GM12878 (cell line): ENCODE results near the gene DAB2IP. TPM values are rescaled to one million over a fixed set of nuclear protein-coding genes. Genes with fewer than 3 reads are reported as not detected.

Source experiments
- ATAC-seq: fragments of 200-7000 bp; cut with Tn5 transposase; 3 replicates; pipeline ENCODE4 v1.9.1; 2020; ENCODE audit warnings: mild to moderate bottlenecking, moderate library complexity
- BruUV-seq: library from RNA; stranded (reverse); fragments of 400-500 nt; replicated peaks from 2 replicates; lab custom pipeline; 2021; lab: Mats Ljungman, UMichigan
- CTCF ChIA-PET: fragments of 300-600 bp; sonication (Branson Sonifier 250); formaldehyde crosslinking; extraction: SDS; loops from one replicate; lab custom pipeline; 2021; ENCODE audit warnings: inconsistent platforms; lab: Yijun Ruan, JAX
- POLR2A ChIA-PET: fragments of 350-600 bp; formaldehyde crosslinking; extraction: SDS; loops from one replicate; lab custom pipeline; 2021; ENCODE audit warnings: inconsistent platforms; lab: Charles Lee
- RAD21 ChIA-PET: fragments of 300-600 bp; sonication (Branson Sonifier 250); formaldehyde crosslinking; loops from one replicate; lab custom pipeline; 2023; ENCODE audit warnings: antibody characterized with exemption; ENCODE audit not compliant: unreplicated experiment; lab: Charles Lee
- SMC1A ChIA-PET: fragments of 300-600 bp; sonication (Branson Sonifier 250); formaldehyde crosslinking; loops from one replicate; lab custom pipeline; 2023; ENCODE audit not compliant: unreplicated experiment, uncharacterized antibody; lab: Charles Lee
- DNase-seq: peaks from one replicate; pipeline ENCODE4 v3.0.0-alpha.2; 2011; ENCODE audit warnings: low read depth, low spot score
- FAIRE-seq: peaks from 3 replicates; lab custom pipeline; 2011; peaks lifted over from hg19 to GRCh38; lab: Jason Lieb, UNC
- H2AFZ ChIP-seq: 2 replicates; pipeline ENCODE4 v1.6.0; 2011; ENCODE audit warnings: low read depth, low read length, control low read depth; ENCODE audit not compliant: control insufficient read depth
- H3K27ac ChIP-seq: 2 replicates; pipeline ENCODE4 v1.5.1; 2011; ENCODE audit warnings: control low read depth; ENCODE audit not compliant: control insufficient read depth, insufficient read depth
- H3K27me3 ChIP-seq, 2 experiments: replicated peaks in 1 of 2; 2 replicates each; pipeline versions ENCODE4 v1.6.0 to v1.6.1; 2011; ENCODE audit warnings: low read length in 1 of 2; ENCODE audit not compliant: control insufficient read depth in 2 of 2, insufficient read depth in 2 of 2
- H3K36me3 ChIP-seq, 2 experiments: 2 replicates each; pipeline ENCODE4 v1.5.1; 2011; ENCODE audit warnings: low read length in 1 of 2; ENCODE audit not compliant: control insufficient read depth in 2 of 2, insufficient read depth in 2 of 2
- H3K4me1 ChIP-seq: 2 replicates; pipeline ENCODE4 v1.6.1; 2011; ENCODE audit warnings: mild to moderate bottlenecking, low read length, moderate library complexity, mixed read lengths; ENCODE audit not compliant: control insufficient read depth, insufficient read depth
- H3K4me2 ChIP-seq: 2 replicates; pipeline ENCODE4 v1.6.0; 2011; ENCODE audit warnings: control low read depth; ENCODE audit not compliant: control insufficient read depth, insufficient read depth
- H3K4me3 ChIP-seq: fragments of 200-600 bp; sonication (generic); 2 replicates; pipeline ENCODE4 v1.5.1; 2016
- H3K79me2 ChIP-seq: 2 replicates; pipeline ENCODE4 v1.6.0; 2011; ENCODE audit warnings: low read length; ENCODE audit not compliant: control insufficient read depth, insufficient read depth
- H3K9ac ChIP-seq: 2 replicates; pipeline ENCODE4 v1.8.0; 2011; ENCODE audit warnings: low read length, control low read depth, mixed read lengths; ENCODE audit not compliant: control insufficient read depth, insufficient read depth
- H3K9me3 ChIP-seq: replicated peaks from 3 replicates; pipeline ENCODE4 v1.5.1; 2011; ENCODE audit warnings: mild to moderate bottlenecking, low read length; ENCODE audit not compliant: control insufficient read depth, insufficient read depth
- H4K20me1 ChIP-seq: 2 replicates; pipeline ENCODE4 v1.6.0; 2011; ENCODE audit not compliant: control insufficient read depth, insufficient read depth
- FOXM1 ChIP-seq: IDR thresholded peaks from 2 replicates; pipeline ENCODE4 v1.6.1; 2012; ENCODE audit warnings: low read depth, mild to moderate bottlenecking, inconsistent platforms, low read length, moderate library complexity
- HDGF ChIP-seq: fragments of 450-650 bp; IDR thresholded peaks from 2 replicates; pipeline ENCODE4 v1.6.1; 2016; ENCODE audit warnings: antibody characterized with exemption
- KDM1A ChIP-seq: fragments of 200-600 bp; sonication (generic); IDR thresholded peaks from 2 replicates; pipeline ENCODE4 v1.6.1; 2016; ENCODE audit warnings: borderline replicate concordance
- NFYA ChIP-seq: IDR thresholded peaks from 2 replicates; pipeline ENCODE4 v1.6.1; 2011; ENCODE audit warnings: low read depth, mild to moderate bottlenecking, low read length, improper control_type of control experiment, borderline replicate concordance
- NRF1 ChIP-seq: conservative IDR thresholded peaks from 2 replicates; pipeline ENCODE4 v1.6.1; 2011; ENCODE audit warnings: mild to moderate bottlenecking, low read depth, low read length, improper control_type of control experiment
- PAX8 ChIP-seq: fragments of 450-650 bp; IDR thresholded peaks from 2 replicates; pipeline ENCODE4 v1.6.1; 2017; ENCODE audit warnings: mild to moderate bottlenecking, moderate library complexity
- POLR2AphosphoS5 ChIP-seq: IDR thresholded peaks from 2 replicates; pipeline ENCODE4 v1.6.1; 2011; ENCODE audit warnings: mild to moderate bottlenecking, low read length, inconsistent platforms
- RAD51 ChIP-seq: fragments of 450-650 bp; IDR thresholded peaks from 2 replicates; pipeline ENCODE4 v1.6.1; 2016; ENCODE audit warnings: moderate library complexity, mild to moderate bottlenecking, inconsistent platforms
- RELA ChIP-seq: fragments of 450-650 bp; IDR thresholded peaks from 2 replicates; pipeline ENCODE4 v1.8.0; 2014; ENCODE audit warnings: borderline replicate concordance; ENCODE audit not compliant: partially characterized antibody
- SMAD5 ChIP-seq: IDR thresholded peaks from 2 replicates; pipeline ENCODE4 v1.6.1; 2016; ENCODE audit warnings: antibody characterized with exemption, low read depth
- STAT1 ChIP-seq: fragments of 450-650 bp; conservative IDR thresholded peaks from 2 replicates; pipeline ENCODE4 v1.6.1; 2014; ENCODE audit warnings: antibody characterized with exemption, mild to moderate bottlenecking
- WGBS: methylation state at CpG from one replicate; pipeline ENCODE4 v1.1.6; 2016; ENCODE audit warnings: low lambda C conversion rate; ENCODE audit not compliant: insufficient replicate concordance, insufficient coverage; ENCODE audit errors: missing lambda C conversion rate; 5-methylcytosine and 5-hydroxymethylcytosine counted together
- in situ Hi-C: fragments of 300-500 bp; cut with MboI; formaldehyde crosslinking; loops from 9 replicates; pipeline ENCODE4 v1.14.3; 2018; ENCODE audit warnings: mixed read lengths
- intact Hi-C: fragments of 100-400 bp; cut with micrococcal nuclease; formaldehyde crosslinking; loops from one replicate; pipeline ENCODE4 v1.14.2; 2022; ENCODE audit not compliant: unreplicated experiment
- polyA plus RNA-seq, 11 experiments: library from polyadenylated mRNA; depleted of rRNA in 4 of 11; unstranded in 6 of 11; stranded (reverse) in 5 of 11; fragments of >200 nt; fragmentation: Nextera tagmentation in 4 of 11; fragmentation: Illumina TruSeq in 1 of 11; extraction: Ambion mirVana in 4 of 11; extraction: Trizol in 1 of 11; gene quantifications; 1 replicate in 1 of 11; 2 replicates in 10 of 11; pipeline versions ENCODE4 v1.2.1 to v1.2.3, GENCODE V29; 2011 to 2016; ENCODE audit warnings: inconsistent platforms in 2 of 11, missing spikeins in 2 of 11, low read depth in 1 of 11
- total RNA-seq, 4 experiments: library from RNA; depleted of rRNA in 3 of 4; stranded (reverse); fragments of >200 nt in 3 of 4; fragmentation: Illumina TruSeq in 1 of 4; extraction: Trizol in 1 of 4; gene quantifications; 2 replicates each; pipeline versions ENCODE4 v1.2.1 to v1.2.3, GENCODE V29; 2013 to 2021

The DAB2IP gene
- total and polyA plus RNA-seq, 10 of the 15 experiments (the other 5 are each of a cell fraction or from before 2014, with no cell fraction given) = 0.03 to 0.38 (median 0.14) TPM; not detected in 6

GRCh38 chr9:121683652-121684051, 32.2 kb downstream of the DAB2IP start:
- intact Hi-C loops = loop anchor here (1.0 kb wide), 1 partner anchor 137 kb away; no protein-coding TSS in a partner anchor

More at GRCh38 chr9:121683652-121684051, 32.2 kb downstream of the DAB2IP start:
- SMC1A ChIA-PET = interaction anchor here (0.7 to 2.0 kb wide), 3 partner anchors 52 to 138 kb away, joined by 3 to 7 read pairs (median 5); no protein-coding TSS in a partner anchor
- RAD21 ChIA-PET = interaction anchor here (1.1 to 1.7 kb wide), 4 partner anchors 63 to 667 kb away, joined by 3 to 6 read pairs (median 4); no protein-coding TSS in a partner anchor
- Histone ChIP-seq H2AFZ (no peak overlapping the region), H3K36me3 (no peaks in the 10 kb centered on the region), H3K4me2 (no peak overlapping the region), H3K4me3 (no peak overlapping the region), H3K4me1 (no peaks in the 10 kb centered on the region), H4K20me1 (0 out of 2 replicates have a peak, but pooled peaks cover 4% of the 10 kb centered on the region), H3K27ac (no peak overlapping the region), H3K9ac (no peak overlapping the region), H3K79me2 (no peaks in the 10 kb centered on the region), H3K9me3 (no peaks in the 10 kb centered on the region), H3K27me3 (no peaks in the 10 kb centered on the region; a peak in 1 of 4 replicates)
- 0% methylated on average over 1 of the region's 1 CpG for WGBS
- TF ChIP-seq POLR2AphosphoS5 (no peak), RAD51 (no peak), NRF1 (no peak), NFYA (no peak), KDM1A (no peak), PAX8 (no peak), STAT1 (no peak), RELA (no peak), HDGF (no peak), SMAD5 (no peak), FOXM1 (no peak)
- no TSS peak for BruUV-seq
- ATAC-seq (no peak), FAIRE-seq (no peak), DNase-seq (no peak)
- CTCF ChIA-PET = interaction anchor here (0.6 to 3.1 kb wide), 10 partner anchors 9 to 660 kb away, joined by 3 to 16 read pairs (median 4); no protein-coding TSS in a partner anchor
- POLR2A ChIA-PET = no interaction called here
- in situ Hi-C loops = no loop called here
